Stimulated activated CD4-positive, alpha-beta T cell treated with anti-CD3 and anti-CD28 coated beads, TNF-alpha, amount 100 ng/mL, for 4 hours (primary cell): ENCODE results near the gene TBC1D14.
A peak's percentile ranks its signal among the peaks of the same experiment; 100 is the strongest.

Experiments
- DNase-seq, 3 experiments: peaks; one replicate each; pipeline ENCODE4 v3.0.0-alpha.2; 2020; ENCODE audit warnings: low read depth in 3 of 3

The TBC1D14 gene

GRCh38 chr4:7042503-7043283, 133.1 kb downstream of the TBC1D14 start:
- DNase-seq, result peak in 2 of 3 experiments; percentile 80 to 83

DNA sequence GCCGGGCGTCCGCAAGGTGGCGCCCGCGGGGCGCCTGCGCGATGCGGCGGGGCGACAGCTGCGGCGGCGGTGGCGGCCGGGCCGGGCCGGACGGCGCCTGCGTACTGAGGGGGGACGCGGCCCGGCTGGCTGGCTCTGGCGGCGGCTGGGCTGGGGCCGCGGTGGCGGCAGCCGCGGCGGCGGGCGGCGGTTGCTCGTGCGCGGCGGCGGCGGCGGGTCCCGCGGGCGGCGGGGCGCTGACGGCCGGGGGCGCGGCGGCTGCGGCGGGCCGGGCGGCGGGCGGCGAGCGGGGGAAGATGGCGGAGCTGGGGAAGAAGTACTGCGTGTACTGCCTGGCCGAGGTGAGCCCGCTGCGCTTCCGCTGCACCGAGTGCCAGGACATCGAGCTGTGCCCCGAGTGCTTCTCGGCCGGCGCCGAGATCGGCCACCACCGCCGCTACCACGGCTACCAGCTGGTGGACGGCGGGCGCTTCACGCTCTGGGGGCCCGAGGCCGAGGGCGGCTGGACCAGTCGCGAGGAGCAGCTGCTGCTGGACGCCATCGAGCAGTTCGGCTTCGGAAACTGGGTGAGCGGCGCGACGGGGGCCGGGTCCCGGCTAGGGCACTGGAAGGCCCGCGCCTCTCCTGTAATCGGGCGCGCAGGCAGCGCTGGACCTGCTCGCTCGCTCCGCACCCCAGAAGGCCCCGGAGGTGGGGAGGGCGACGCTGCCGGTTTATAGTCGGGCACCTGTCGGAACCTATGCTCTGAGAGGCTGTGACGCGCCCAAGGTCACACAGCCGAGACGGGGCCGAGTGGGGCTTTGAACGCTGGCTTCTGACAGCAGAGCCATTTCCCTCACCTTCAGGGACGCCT, 133.9 kb downstream of the TBC1D14 start, which contains the start of gene TADA2B:
Gene TADA2B (plus strand): TSS at position 89 of the 853 bp plus-strand sequence. CDS start 208 bp downstream, at position 297.
- DNase-seq, result peak; percentile 37 to 79 (median 45)

DNA sequence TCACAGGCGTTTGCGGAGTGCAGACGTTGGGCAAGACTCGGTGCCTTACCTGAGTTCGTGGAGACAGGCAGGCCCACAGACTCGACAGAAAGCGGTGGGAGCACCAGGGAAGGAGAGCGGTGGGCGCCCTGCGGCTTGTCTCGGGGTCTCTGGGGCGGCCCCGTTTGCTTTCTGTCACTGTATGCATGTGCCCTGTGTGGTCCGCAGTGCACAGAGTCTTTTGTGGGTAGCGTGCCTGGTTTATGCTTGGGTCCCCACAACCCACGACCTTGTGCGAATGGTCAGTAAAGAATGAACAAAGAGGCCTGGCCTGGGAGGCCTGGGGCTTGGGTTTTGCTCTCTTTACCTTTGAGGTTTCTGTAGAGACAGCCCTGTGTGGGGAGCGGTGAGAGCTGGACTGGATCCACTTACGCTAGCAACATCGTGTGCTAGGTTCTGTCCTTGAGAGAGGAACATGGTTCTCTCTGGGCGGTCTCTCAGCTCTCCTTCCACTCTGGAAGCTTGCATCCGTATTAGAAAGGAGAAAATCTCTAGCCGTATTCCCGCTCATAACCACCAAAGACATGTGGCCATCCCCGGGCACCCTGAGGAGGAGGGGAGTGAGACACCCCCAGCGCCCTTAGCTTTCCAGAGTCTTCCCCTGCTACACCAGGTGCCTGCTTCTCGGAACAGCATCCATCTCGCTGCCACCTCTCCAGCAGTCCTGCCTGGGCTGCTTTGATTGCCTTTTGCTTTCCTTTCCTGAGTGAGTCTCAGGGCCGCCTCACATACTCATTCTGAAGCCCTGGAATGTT, 134.7 kb downstream of the TBC1D14 start:
- DNase-seq, result no peak

- no peak for DNase-seq
Observed at GRCh38 chr4:7045553-7045952, 135.9 kb downstream of the TBC1D14 start.

DNA sequence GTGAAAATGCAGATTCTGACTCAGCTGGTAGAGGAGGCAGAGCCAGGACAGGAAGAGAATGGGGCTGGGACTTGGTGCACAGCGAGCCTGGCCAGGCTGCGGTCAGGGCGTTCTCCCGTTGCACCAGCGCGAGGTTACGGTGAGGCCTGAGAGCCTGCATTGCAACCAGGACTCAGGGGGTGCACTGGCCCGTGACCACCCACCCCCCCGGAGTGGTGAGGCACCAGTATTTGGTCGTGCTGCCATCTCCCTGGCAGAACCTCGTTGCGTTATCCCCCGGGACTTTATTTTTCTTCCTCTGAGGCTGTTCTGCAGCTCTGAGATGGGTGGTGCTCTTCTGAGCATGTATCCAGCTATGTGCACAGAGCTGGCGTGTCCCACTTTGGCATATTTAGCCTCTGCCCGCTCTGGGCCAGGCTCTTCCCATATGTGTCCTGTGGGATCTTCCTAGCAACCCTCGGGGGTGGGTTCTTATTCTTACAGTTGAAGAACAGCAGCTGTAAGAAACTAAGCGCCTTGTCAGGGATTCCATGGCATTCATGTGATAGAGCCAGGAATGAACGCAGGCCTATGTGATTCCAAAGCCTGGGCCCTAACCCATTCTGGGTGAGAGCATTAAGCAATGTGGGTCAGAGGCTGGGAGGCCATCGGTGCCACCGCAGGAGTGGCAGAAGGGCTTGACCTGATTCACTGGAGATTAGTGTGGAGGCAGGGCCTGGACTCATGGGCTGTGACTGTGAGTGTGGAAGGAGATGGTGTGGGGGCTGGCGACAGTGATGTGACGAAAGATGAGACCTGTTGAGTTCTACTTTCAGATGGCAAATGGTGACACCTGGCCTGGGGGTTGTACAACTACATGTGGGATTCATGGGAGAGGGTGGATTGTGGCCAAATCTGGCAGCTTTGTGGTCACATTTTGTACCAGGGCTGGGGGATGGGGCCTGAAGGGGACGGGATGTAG, 136.6 kb downstream of the TBC1D14 start:
- DNase-seq, result no peak

DNA sequence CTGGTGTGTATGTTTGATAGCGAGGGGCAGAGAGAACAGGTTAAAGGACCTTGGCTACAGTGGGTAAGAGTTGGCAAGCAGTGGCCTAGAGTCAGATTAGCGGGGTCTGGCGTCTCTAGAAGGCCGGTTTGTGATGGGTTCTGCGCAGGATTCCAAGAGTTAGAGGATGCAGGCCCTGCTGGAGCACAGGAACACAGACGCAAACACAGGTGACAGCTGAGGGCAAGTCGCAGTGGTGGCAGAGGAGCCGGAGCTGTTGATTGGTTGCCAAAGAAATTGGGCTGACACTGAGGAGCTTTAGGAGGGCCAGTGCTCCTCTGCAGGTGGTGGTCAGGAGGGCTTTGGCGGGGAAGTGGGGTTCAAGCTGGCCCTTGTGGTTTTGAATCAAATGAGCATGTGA, 137.3 kb downstream of the TBC1D14 start:
- no peak for DNase-seq

GRCh38 chr4:7048642-7049041, 139.0 kb downstream of the TBC1D14 start:
- DNase-seq, result no peak

GRCh38 chr4:7049295-7049694, 139.7 kb downstream of the TBC1D14 start:
- no peak for DNase-seq

GRCh38 chr4:7049739-7050138, 140.1 kb downstream of the TBC1D14 start:
- no peak for DNase-seq

- DNase-seq, result no peak
Observed at GRCh38 chr4:7050481-7051143, 141.0 kb downstream of the TBC1D14 start.

DNA sequence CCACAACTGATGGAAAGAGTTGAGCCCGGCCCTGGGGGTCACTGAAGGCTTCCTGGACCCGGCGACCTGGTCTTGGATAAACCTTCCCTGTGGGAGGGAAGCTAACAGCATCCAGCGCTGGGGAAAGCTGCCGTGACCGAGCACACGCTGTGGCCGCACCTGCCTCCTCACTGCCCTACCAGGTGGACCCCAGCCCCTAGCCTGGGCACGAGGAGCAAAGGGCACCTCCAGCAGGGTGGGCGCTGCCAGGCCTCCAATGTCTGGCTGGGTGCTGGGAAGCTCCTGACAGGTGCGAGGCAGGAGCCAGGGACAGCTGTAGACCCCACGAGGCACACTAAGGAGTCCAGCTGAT, 141.5 kb downstream of the TBC1D14 start:
- DNase-seq, result no peak

GRCh38 chr4:7051905-7052304, 142.3 kb downstream of the TBC1D14 start:
- DNase-seq, result no peak

DNA sequence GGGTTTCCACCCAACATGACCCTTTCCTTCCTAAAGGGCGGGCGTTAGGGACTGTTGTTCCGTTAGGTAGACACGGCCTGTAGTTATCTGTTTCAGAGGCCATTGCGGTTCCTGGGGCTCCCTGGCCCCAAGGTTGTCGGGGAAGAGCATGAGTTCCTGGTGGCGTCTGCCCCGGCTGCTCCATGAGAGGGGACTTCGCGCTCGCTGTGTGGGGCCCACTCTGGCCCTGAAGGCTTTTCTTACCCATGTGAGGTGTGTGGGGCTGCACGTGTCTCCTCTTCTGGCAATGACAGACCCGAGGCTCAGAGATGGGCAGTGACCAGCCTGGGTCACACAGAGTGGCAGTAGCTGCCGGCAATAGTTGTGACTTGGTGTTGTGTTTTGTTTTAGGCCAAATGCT, 142.7 kb downstream of the TBC1D14 start:
- no peak for DNase-seq

GRCh38 chr4:7052923-7053715, 143.5 kb downstream of the TBC1D14 start:
- DNase-seq, result no peak

DNA sequence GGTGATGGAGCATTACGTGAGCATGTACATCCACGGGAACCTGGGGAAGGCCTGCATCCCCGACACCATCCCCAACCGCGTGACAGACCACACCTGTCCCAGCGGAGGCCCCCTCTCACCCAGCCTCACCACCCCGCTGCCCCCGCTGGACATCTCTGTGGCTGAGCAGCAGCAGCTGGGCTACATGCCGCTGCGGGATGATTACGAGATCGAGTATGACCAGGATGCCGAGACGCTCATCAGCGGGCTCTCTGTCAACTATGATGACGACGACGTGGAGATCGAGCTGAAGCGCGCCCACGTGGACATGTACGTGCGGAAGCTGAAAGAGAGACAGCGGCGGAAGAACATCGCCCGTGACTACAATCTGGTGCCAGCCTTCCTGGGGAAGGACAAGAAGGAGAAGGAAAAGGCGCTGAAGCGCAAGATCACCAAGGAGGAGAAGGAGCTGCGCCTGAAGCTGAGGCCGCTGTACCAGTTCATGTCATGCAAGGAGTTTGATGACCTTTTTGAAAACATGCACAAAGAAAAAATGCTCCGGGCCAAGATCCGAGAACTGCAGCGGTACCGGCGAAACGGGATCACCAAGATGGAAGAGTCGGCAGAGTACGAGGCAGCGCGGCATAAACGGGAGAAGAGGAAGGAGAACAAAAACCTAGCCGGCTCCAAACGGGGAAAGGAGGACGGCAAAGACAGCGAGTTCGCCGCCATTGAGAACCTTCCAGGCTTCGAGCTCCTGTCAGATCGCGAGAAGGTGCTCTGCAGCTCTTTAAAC, 144.7 kb downstream of the TBC1D14 start:
- no peak for DNase-seq

DNA sequence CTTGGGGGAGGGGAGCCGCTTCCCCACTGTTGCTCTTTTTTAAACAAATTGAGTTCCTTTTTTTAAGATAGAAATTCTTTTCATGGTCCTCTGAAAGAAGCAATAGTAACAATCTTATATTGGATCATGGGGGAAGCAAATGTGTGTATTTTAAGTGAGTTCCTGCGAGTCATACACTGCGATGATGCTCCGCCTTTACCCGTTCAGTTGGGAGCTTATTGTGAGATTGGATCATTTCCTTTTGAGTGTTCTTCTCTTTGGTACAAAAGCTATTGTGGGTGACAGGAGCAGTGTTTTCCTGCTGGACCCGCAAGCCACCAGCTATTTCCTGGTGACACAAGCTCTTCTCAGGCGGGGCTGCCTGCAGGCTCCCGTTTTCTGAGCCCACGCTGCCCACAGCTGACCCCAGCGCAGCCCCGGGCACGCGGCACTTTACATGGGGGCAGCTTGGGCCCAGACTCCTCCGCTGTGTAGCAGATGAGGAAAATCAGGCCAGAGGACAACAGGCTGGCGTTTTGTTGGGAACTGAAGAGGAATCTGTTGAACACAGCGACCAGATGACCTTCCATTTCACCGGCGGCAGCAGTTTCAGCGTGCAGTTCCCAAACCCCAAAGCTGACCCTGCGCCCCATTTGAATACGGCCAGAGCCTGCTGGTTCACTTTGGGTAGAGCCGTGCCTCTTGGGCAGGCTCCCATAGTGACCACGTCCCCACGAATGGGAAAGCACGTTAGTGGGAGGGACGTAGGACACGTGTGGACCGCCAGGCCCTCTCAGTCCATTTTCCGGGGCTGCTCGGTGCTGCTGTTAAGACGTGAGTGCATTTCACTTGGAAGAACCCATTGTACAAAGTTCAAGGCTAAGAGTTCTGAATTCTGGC, 145.7 kb downstream of the TBC1D14 start:
- DNase-seq, result no peak

GRCh38 chr4:7055990-7056325, 146.3 kb downstream of the TBC1D14 start:
- DNase-seq, result no peak

DNA sequence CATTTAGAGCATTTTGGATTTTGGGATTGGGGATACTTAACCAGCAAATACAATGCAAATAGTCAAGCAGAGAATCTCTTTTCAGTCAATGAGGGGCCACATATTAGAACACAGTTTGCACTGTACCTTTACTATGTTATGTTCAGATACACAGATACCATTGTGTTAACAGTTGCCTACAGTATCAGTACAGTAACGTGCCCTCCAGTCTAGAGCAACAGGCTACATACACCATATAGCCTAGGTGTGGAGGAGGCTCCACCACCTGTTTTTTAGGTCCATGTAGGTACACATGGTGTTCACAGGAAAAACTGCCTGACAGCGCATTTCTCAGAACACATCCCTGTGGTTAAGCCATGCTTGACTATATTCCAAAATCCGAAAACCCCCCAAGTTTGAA, 149.2 kb downstream of the TBC1D14 start:
- no peak for DNase-seq
